Liver (tissue), 3 donors: ENCODE measurements around the gene VNN1.

Experiments used
- FOXA1 ChIP-seq: IDR thresholded peaks from 2 replicates; pipeline ENCODE4 v1.6.1; 2016; ENCODE audit warnings: antibody characterized with exemption
- GABPA ChIP-seq, 2 donors: IDR thresholded peaks in 1 of 2; conservative IDR thresholded peaks in 1 of 2; 2 replicates each; pipeline ENCODE4 v1.6.1; 2016; ENCODE audit warnings: antibody characterized with exemption in 2 of 2, mild to moderate bottlenecking in 1 of 2, moderate library complexity in 1 of 2
- HNF4A ChIP-seq, 2 donors: conservative IDR thresholded peaks; 2 replicates each; pipeline ENCODE4 v1.6.1; 2016; ENCODE audit warnings: antibody characterized with exemption in 2 of 2, mild to moderate bottlenecking in 2 of 2
- JUND ChIP-seq, 2 donors: IDR thresholded peaks; 2 replicates each; pipeline ENCODE4 v1.6.1; 2016; ENCODE audit warnings: antibody characterized with exemption in 2 of 2
- NR2F2 ChIP-seq: IDR thresholded peaks from 2 replicates; pipeline ENCODE4 v1.6.1; 2016; ENCODE audit warnings: antibody characterized with exemption
- TAF1 ChIP-seq: conservative IDR thresholded peaks from 2 replicates; pipeline ENCODE4 v1.6.1; 2016; ENCODE audit warnings: antibody characterized with exemption, mild to moderate bottlenecking
- YY1 ChIP-seq: IDR thresholded peaks from 2 replicates; pipeline ENCODE4 v1.6.1; 2016; ENCODE audit warnings: antibody characterized with exemption, mild to moderate bottlenecking
- TF ChIP-seq, protein P1 (sequence below): fragments of 150-350 bp; IDR thresholded peaks from 2 replicates; pipeline ENCODE4 v1.5.1; 2017; ENCODE audit warnings: improper control_type of control experiment, low read depth, low read length; ENCODE audit not compliant: missing input control
- TF ChIP-seq, protein P2 (sequence below): IDR thresholded peaks from 2 replicates; pipeline ENCODE4 v1.6.1; 2016; ENCODE audit warnings: antibody characterized with exemption, mild to moderate bottlenecking
- TF ChIP-seq, protein P3 (sequence below): IDR thresholded peaks from 2 replicates; pipeline ENCODE4 v1.6.1; 2016; ENCODE audit warnings: antibody characterized with exemption
- TF ChIP-seq, protein P4 (sequence below): IDR thresholded peaks from 2 replicates; pipeline ENCODE4 v1.6.1; 2016; ENCODE audit warnings: antibody characterized with exemption
- donor health status: healthy.
- donor health status: healthy.

DNA sequence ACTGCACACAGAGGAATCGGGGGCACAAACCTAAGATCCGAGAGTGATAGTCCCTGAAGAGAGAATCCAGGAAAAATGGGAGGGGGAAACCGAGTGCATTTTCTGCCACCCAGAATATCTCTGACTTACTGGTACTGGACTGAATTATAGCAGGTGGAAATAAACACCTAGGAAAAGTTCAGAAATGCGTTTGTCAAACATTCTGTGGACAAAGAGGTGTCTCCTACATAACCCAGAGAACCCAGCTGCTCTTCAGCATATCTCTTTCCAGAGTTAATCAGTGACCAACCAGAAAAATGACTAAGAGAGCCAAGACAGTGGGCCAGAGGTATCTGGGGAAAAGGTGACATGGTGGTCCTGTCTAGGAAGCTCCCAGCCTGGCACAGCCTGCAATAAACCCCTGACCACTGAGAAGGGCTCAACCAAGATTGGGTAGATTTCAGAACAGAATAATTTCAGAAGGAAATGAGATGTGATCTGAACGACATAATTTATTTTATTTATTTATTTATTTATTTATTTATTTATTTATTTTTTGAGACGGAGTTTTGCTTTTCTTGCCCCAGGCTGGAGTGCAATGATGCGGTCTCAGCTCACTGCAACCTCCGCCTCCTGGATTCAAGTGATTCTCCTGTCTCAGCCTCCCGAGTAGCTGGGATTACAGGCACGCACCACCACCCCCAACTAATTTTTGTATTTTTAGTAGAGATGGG lies 6.0 kb upstream of the VNN1 start:
- TF ChIP-seq HNF4A (conservative IDR thresholded peaks at IDR 0.05) (peak; percentile 28 to 56), YY1 (peak; percentile 65), JUND (IDR thresholded peaks at IDR 0.05) (peak in 1 of 2 donors; percentile 85), GABPA (IDR thresholded peaks at IDR 0.05 in 1 of 2, conservative IDR thresholded peaks at IDR 0.05 in 1 of 2) (no peak), NR2F2 (no peak), TAF1 (no peak), FOXA1 (no peak)
- TF ChIP-seq, protein P1, sequence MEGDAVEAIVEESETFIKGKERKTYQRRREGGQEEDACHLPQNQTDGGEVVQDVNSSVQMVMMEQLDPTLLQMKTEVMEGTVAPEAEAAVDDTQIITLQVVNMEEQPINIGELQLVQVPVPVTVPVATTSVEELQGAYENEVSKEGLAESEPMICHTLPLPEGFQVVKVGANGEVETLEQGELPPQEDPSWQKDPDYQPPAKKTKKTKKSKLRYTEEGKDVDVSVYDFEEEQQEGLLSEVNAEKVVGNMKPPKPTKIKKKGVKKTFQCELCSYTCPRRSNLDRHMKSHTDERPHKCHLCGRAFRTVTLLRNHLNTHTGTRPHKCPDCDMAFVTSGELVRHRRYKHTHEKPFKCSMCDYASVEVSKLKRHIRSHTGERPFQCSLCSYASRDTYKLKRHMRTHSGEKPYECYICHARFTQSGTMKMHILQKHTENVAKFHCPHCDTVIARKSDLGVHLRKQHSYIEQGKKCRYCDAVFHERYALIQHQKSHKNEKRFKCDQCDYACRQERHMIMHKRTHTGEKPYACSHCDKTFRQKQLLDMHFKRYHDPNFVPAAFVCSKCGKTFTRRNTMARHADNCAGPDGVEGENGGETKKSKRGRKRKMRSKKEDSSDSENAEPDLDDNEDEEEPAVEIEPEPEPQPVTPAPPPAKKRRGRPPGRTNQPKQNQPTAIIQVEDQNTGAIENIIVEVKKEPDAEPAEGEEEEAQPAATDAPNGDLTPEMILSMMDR = no peak
- TF ChIP-seq, protein P2, sequence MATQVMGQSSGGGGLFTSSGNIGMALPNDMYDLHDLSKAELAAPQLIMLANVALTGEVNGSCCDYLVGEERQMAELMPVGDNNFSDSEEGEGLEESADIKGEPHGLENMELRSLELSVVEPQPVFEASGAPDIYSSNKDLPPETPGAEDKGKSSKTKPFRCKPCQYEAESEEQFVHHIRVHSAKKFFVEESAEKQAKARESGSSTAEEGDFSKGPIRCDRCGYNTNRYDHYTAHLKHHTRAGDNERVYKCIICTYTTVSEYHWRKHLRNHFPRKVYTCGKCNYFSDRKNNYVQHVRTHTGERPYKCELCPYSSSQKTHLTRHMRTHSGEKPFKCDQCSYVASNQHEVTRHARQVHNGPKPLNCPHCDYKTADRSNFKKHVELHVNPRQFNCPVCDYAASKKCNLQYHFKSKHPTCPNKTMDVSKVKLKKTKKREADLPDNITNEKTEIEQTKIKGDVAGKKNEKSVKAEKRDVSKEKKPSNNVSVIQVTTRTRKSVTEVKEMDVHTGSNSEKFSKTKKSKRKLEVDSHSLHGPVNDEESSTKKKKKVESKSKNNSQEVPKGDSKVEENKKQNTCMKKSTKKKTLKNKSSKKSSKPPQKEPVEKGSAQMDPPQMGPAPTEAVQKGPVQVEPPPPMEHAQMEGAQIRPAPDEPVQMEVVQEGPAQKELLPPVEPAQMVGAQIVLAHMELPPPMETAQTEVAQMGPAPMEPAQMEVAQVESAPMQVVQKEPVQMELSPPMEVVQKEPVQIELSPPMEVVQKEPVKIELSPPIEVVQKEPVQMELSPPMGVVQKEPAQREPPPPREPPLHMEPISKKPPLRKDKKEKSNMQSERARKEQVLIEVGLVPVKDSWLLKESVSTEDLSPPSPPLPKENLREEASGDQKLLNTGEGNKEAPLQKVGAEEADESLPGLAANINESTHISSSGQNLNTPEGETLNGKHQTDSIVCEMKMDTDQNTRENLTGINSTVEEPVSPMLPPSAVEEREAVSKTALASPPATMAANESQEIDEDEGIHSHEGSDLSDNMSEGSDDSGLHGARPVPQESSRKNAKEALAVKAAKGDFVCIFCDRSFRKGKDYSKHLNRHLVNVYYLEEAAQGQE = peak; percentile 64
- TF ChIP-seq, protein P3, sequence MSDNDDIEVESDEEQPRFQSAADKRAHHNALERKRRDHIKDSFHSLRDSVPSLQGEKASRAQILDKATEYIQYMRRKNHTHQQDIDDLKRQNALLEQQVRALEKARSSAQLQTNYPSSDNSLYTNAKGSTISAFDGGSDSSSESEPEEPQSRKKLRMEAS = peak; percentile 29
- TF ChIP-seq, protein P4, sequence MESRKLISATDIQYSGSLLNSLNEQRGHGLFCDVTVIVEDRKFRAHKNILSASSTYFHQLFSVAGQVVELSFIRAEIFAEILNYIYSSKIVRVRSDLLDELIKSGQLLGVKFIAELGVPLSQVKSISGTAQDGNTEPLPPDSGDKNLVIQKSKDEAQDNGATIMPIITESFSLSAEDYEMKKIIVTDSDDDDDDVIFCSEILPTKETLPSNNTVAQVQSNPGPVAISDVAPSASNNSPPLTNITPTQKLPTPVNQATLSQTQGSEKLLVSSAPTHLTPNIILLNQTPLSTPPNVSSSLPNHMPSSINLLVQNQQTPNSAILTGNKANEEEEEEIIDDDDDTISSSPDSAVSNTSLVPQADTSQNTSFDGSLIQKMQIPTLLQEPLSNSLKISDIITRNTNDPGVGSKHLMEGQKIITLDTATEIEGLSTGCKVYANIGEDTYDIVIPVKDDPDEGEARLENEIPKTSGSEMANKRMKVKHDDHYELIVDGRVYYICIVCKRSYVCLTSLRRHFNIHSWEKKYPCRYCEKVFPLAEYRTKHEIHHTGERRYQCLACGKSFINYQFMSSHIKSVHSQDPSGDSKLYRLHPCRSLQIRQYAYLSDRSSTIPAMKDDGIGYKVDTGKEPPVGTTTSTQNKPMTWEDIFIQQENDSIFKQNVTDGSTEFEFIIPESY = no peak
